ENCODE results near the gene ALG1.
"Not testable (repeated sequence)": the region's sequence is repeated elsewhere in the genome, so short reads cannot be mapped to it uniquely, and the experiment has no call there.

ALG1 gene

GRCh38 chr16:5084802-5085201 is 13.2 kb downstream of the ALG1 start:
- H3K27ac ChIP-seq (replicated peaks), result not testable (repeated sequence)
- TF ChIP-seq, protein P1, sequence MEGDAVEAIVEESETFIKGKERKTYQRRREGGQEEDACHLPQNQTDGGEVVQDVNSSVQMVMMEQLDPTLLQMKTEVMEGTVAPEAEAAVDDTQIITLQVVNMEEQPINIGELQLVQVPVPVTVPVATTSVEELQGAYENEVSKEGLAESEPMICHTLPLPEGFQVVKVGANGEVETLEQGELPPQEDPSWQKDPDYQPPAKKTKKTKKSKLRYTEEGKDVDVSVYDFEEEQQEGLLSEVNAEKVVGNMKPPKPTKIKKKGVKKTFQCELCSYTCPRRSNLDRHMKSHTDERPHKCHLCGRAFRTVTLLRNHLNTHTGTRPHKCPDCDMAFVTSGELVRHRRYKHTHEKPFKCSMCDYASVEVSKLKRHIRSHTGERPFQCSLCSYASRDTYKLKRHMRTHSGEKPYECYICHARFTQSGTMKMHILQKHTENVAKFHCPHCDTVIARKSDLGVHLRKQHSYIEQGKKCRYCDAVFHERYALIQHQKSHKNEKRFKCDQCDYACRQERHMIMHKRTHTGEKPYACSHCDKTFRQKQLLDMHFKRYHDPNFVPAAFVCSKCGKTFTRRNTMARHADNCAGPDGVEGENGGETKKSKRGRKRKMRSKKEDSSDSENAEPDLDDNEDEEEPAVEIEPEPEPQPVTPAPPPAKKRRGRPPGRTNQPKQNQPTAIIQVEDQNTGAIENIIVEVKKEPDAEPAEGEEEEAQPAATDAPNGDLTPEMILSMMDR (IDR thresholded peaks at IDR 0.05; ENCODE audit: insufficient read depth, low read length), result peak; percentile 57
- peak in 1 of 2 experiments; percentile 51 for DNase-seq (ENCODE audit: low read depth in 1 of 2, low spot score in 1 of 2)

GRCh38 chr16:5085716-5086115 is 14.1 kb downstream of the ALG1 start:
- not testable (repeated sequence) for H3K27ac ChIP-seq (replicated peaks); DNase-seq (ENCODE audit: low read depth in 1 of 2, low spot score in 1 of 2); H3K27me3 ChIP-seq (ENCODE audit: insufficient read depth, poor library complexity, severe bottlenecking); H3K4me3 ChIP-seq (replicated peaks; ENCODE audit: insufficient read depth, low read length)

More at GRCh38 chr16:5084802-5085201, 13.2 kb downstream of the ALG1 start:
- H3K4me3 ChIP-seq (replicated peaks; ENCODE audit: insufficient read depth, low read length); H3K27me3 ChIP-seq (ENCODE audit: insufficient read depth, poor library complexity, severe bottlenecking): not testable (repeated sequence)

- H3K27ac ChIP-seq (replicated peaks); DNase-seq (ENCODE audit: low read depth in 1 of 2, low spot score in 1 of 2); H3K4me3 ChIP-seq (replicated peaks; ENCODE audit: insufficient read depth, low read length); H3K27me3 ChIP-seq (ENCODE audit: insufficient read depth, poor library complexity, severe bottlenecking): not testable (repeated sequence)
These were observed 16.6 kb downstream of the ALG1 start for GRCh38 chr16:5088086-5088790.

GRCh38 chr16:5088936-5089335 is 17.3 kb downstream of the ALG1 start:
- not testable (repeated sequence) for H3K27ac ChIP-seq (replicated peaks); H3K27me3 ChIP-seq (ENCODE audit: insufficient read depth, poor library complexity, severe bottlenecking); H3K4me3 ChIP-seq (replicated peaks; ENCODE audit: insufficient read depth, low read length); DNase-seq (ENCODE audit: low read depth in 1 of 2, low spot score in 1 of 2)

DNA sequence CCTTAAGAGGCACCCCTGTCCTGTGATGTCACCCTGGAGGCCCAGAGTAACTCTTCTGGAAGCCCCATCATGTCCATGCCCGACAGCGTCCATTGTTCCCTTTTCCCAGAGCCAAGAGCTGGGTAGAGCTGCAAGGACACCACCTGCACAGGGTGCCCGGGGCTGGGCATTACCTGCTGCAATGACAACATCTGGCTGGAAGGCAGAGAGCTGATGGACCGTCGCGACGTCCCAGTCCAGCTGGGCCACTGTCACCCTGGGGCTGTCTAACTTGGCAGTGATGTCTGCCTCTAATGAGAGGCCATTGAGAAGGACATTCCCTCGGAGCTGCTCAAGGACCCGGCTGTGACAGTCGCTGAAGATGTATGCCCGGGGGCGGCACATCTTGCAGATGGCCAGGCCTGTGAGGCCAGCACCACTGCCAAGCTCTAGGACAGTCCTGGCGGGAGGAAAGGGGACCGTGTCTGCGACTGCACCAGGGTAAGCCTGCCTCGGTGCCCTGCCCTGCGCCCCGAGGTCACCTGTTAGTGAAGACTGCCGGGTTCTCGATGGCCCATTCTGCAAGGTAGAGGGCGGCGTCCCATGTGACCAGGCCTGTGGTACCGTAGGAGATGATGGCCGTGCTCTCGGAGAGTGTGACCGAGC is 18.4 kb downstream of the ALG1 start:
- H3K27me3 ChIP-seq (ENCODE audit: insufficient read depth, poor library complexity, severe bottlenecking); DNase-seq (ENCODE audit: low read depth in 1 of 2, low spot score in 1 of 2); H3K27ac ChIP-seq (replicated peaks); H3K4me3 ChIP-seq (replicated peaks; ENCODE audit: insufficient read depth, low read length): not testable (repeated sequence)

- H3K27ac ChIP-seq (replicated peaks); H3K27me3 ChIP-seq (ENCODE audit: insufficient read depth, poor library complexity, severe bottlenecking); H3K4me3 ChIP-seq (replicated peaks; ENCODE audit: insufficient read depth, low read length); DNase-seq (ENCODE audit: low read depth in 1 of 2, low spot score in 1 of 2): not testable (repeated sequence)
These were observed 18.9 kb downstream of the ALG1 start for GRCh38 chr16:5090592-5090991.

DNA sequence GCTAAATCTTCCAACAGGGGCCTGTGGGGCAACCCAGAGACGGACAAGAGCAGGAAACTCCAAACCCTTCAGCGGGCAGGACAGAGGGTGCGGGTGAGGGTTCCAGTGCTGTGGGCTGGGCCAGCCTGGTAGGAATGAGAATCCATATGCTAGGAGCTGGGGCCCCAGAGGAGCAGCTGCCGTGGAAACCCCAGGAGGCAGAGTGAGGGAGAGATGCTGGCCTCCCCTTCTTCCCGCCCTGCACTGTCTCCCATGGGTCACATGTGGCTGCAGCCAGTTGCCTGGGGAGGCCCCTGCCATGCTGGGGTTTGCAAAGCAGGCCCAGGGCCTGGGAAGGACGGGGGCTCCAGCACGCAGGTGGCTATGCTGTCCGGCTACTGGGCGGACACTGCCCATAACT is 21.4 kb downstream of the ALG1 start:
- H3K4me3 ChIP-seq (replicated peaks; ENCODE audit: insufficient read depth, low read length); DNase-seq (ENCODE audit: low read depth in 1 of 2, low spot score in 1 of 2); H3K27ac ChIP-seq (replicated peaks); H3K27me3 ChIP-seq (ENCODE audit: insufficient read depth, poor library complexity, severe bottlenecking): not testable (repeated sequence)

GRCh38 chr16:5093746-5094145 is 22.1 kb downstream of the ALG1 start:
- not testable (repeated sequence) for DNase-seq (ENCODE audit: low read depth in 1 of 2, low spot score in 1 of 2); H3K27ac ChIP-seq (replicated peaks); H3K4me3 ChIP-seq (replicated peaks; ENCODE audit: insufficient read depth, low read length); H3K27me3 ChIP-seq (ENCODE audit: insufficient read depth, poor library complexity, severe bottlenecking)

DNA sequence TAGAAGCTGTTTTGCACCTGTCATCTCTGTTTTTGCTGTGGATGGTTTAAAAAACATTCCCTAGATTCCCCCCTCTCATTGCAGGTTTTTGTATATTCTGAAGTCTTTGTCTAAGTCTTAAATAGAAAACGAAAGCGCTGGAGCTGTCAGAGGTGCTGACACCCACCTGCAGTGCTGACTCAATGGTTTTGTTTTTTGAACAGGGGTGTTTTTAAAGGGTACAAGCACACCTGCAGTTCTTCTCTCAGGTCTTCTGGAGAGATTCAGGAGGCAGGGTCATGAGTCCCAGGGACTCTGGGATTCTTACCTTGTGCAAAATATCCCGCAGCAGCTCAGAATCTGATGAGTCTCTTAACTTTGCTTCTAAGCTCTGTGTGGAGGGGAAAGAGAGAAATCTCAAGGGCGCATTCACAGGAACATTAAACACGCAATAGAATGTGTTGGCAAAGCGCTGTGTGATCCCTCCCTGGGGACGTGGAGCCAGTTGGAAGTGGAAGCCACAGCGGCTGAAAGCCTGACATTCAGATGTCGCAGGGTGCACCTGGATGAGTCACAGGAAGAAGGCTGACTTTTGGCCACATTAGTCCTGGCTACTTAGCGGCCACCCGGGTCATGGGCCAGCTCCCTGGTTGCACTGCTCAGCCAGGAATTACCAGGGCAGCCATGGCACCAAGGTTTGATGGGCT is 23.6 kb downstream of the ALG1 start:
- peak; percentile 46 for TF ChIP-seq REST (IDR thresholded peaks at IDR 0.05; ENCODE audit: insufficient replicate concordance, low read depth)
- not testable (repeated sequence) for H3K27ac ChIP-seq (replicated peaks); H3K4me3 ChIP-seq (replicated peaks; ENCODE audit: insufficient read depth, low read length); DNase-seq (ENCODE audit: low read depth in 1 of 2, low spot score in 1 of 2); H3K27me3 ChIP-seq (ENCODE audit: insufficient read depth, poor library complexity, severe bottlenecking)

- H3K27ac ChIP-seq (replicated peaks); DNase-seq (ENCODE audit: low read depth in 1 of 2, low spot score in 1 of 2); H3K27me3 ChIP-seq (ENCODE audit: insufficient read depth, poor library complexity, severe bottlenecking): not testable (repeated sequence)
- peak overlapping the region; percentile 75 for H3K4me3 ChIP-seq (replicated peaks; ENCODE audit: insufficient read depth, low read length)
These were observed 24.9 kb downstream of the ALG1 start for GRCh38 chr16:5096437-5097060.

GRCh38 chr16:5097061-5097469 is 25.4 kb downstream of the ALG1 start:
- H3K27me3 ChIP-seq (ENCODE audit: insufficient read depth, poor library complexity, severe bottlenecking), result not testable (repeated sequence)
- Histone ChIP-seq H3K4me3 (replicated peaks; ENCODE audit: insufficient read depth, low read length) (peak overlapping the region; percentile 75), H3K27ac (replicated peaks) (peak overlapping the region; percentile 63)
- DNase-seq (ENCODE audit: low read depth in 1 of 2, low spot score in 1 of 2), result peak in 1 of 2 experiments; percentile 33

Data from HL-60 (cell line).